Activated CD4-positive, alpha-beta T cell treated with anti-CD3 and anti-CD28 coated beads, Interleukin-2, amount 50 U/mL, for 1 hour (primary cell): ENCODE data around the gene EYS.

Source experiments
- DNase-seq: peaks from one replicate; pipeline ENCODE4 v3.0.0-alpha.2; 2020

EYS gene

GRCh38 chr6:65707126-65707826 lies at the start of gene EYS:
TSS of gene EYS (minus strand) at chr6:65707226. CDS start at chr6:65495410, 211,816 bp downstream.
- no peak for DNase-seq

- no peak for DNase-seq
Observed at GRCh38 chr6:65746302-65746701, 39.3 kb upstream of the EYS start.

- no peak for DNase-seq
Observed at GRCh38 chr6:65745614-65746013, 38.6 kb upstream of the EYS start.

GRCh38 chr6:65728879-65729479 lies 22.0 kb upstream of the EYS start:
- no peak for DNase-seq

- DNase-seq: no peak
Observed at GRCh38 chr6:65719101-65719500, 12.1 kb upstream of the EYS start.

GRCh38 chr6:65711531-65711930 lies 4.5 kb upstream of the EYS start:
- DNase-seq: no peak

GRCh38 chr6:65709099-65709830 lies 2.2 kb upstream of the EYS start:
- DNase-seq: no peak

- no peak for DNase-seq
Observed at GRCh38 chr6:65708162-65708561, 1.1 kb upstream of the EYS start.

- no peak for DNase-seq
Observed at GRCh38 chr6:65706436-65706835, 590 bp downstream of the EYS start.

- DNase-seq: no peak
Observed at GRCh38 chr6:65701325-65701724, 5.7 kb downstream of the EYS start.

GRCh38 chr6:65700561-65700960 lies 6.5 kb downstream of the EYS start:
- DNase-seq: no peak

- no peak for DNase-seq
Observed at GRCh38 chr6:65692109-65692508, 14.9 kb downstream of the EYS start.

- no peak for DNase-seq
Observed at GRCh38 chr6:65680232-65680631, 26.8 kb downstream of the EYS start.

GRCh38 chr6:65671922-65672321 lies 35.1 kb downstream of the EYS start:
- no peak for DNase-seq

- no peak for DNase-seq
Observed at GRCh38 chr6:65667916-65668656, 38.9 kb downstream of the EYS start.

GRCh38 chr6:65650086-65650485 lies 56.9 kb downstream of the EYS start:
- DNase-seq: no peak

- no peak for DNase-seq
Observed at GRCh38 chr6:65649392-65649791, 57.6 kb downstream of the EYS start.

- DNase-seq: no peak
Observed at GRCh38 chr6:65646544-65646943, 60.5 kb downstream of the EYS start.

- no peak for DNase-seq
Observed at GRCh38 chr6:65642776-65643175, 64.2 kb downstream of the EYS start.

- DNase-seq: no peak
Observed at GRCh38 chr6:65638047-65638831, 68.8 kb downstream of the EYS start.

- DNase-seq: no peak
Observed at GRCh38 chr6:65637289-65638046, 69.6 kb downstream of the EYS start.

- DNase-seq: no peak
Observed at GRCh38 chr6:65633501-65633900, 73.5 kb downstream of the EYS start.
